Stomach (tissue), 4 donors: Measurements from ENCODE around the gene NCL.

Experiments used
- CTCF ChIP-seq, 7 experiments: fragments of 450-650 bp in 4 of 7; fragments of 200-600 bp in 3 of 7; sonication (generic) in 3 of 7; IDR thresholded peaks; one replicate each; pipeline ENCODE4 v1.5.1; 2016 to 2019; ENCODE audit warnings: antibody characterized with exemption in 7 of 7, control low read depth in 2 of 7, mild to moderate bottlenecking in 1 of 7
- POLR2A ChIP-seq, 4 donors: fragments of 450-650 bp; IDR thresholded peaks; one replicate each; pipeline ENCODE4 v1.6.1; 2016; ENCODE audit warnings: antibody characterized with exemption in 4 of 4, control low read depth in 2 of 4, mild to moderate bottlenecking in 1 of 4, moderate library complexity in 1 of 4
- POLR2AphosphoS5 ChIP-seq, 3 donors: sonication (generic); formaldehyde crosslinking; IDR thresholded peaks; one replicate each; pipeline ENCODE4 v1.6.1; 2016; ENCODE audit warnings: antibody characterized with exemption in 3 of 3

- TF ChIP-seq CTCF (IDR thresholded peaks at IDR 0.05) (no peak), POLR2AphosphoS5 (IDR thresholded peaks at IDR 0.05) (no peak), POLR2A (IDR thresholded peaks at IDR 0.05) (no peak)
Observed at GRCh38 chr2:231456295-231457004, 7.8 kb downstream of the NCL start.
